GM18519 (cell line): ENCODE data around the gene FAM53B.

Experiments
- ATAC-seq: cut with Tn5 transposase; IDR thresholded peaks from one replicate; pipeline ENCODE4 v1.9.1; 2021; ENCODE audit warnings: mild to moderate bottlenecking, moderate library complexity; ENCODE audit not compliant: unreplicated experiment, low FRiP score

The FAM53B gene

DNA sequence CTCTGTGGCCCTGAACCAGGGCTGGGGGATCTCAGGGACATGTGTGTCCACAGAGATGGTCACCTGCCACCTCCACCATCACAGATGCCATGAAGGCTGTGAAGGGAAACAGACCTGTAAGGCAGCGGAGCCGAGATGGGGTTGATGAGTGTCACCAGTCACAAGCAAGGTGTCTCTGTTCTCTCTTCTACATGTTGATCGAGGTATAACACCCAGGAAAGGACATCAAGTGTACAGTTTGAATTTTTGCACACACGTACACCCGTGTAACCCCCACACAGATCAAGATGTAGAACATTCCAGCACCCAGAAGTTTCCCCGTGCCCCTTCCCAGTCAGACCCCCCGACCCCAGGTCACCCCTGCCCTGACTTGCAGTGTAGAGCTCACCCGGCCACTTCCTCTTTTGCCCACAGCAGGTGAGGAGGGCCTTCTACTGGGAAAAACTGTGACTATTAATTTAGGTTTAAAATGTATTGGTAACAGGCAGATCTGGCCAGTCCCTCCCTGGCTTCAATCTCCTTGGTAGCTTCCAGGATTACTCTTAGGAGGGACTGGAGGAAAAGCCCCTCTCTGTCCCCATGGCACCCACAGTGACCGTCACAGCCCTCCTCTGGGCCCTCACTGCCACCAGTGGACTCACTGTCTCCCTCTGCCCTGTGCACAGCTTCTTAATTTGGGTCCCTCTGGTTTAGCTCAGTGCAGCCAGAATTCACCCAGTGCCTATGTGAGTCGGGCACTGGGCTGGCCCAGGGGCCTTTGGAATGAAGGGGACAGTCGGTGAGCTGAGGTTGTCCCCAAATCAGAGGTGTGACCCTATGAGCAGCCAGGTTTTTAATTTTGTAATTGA, 174.3 kb downstream of the FAM53B start:
- no peak for ATAC-seq
